HG03571 (cell line): ENCODE results near the gene SUSD3.
"Not testable (repeated sequence)": the region's sequence is repeated elsewhere in the genome, so short reads cannot be mapped to it uniquely, and the experiment has no call there.

ENCODE experiments used
- ATAC-seq: cut with Tn5 transposase; IDR thresholded peaks from one replicate; pipeline ENCODE4 v1.9.1; 2021; ENCODE audit not compliant: unreplicated experiment

The SUSD3 gene

DNA sequence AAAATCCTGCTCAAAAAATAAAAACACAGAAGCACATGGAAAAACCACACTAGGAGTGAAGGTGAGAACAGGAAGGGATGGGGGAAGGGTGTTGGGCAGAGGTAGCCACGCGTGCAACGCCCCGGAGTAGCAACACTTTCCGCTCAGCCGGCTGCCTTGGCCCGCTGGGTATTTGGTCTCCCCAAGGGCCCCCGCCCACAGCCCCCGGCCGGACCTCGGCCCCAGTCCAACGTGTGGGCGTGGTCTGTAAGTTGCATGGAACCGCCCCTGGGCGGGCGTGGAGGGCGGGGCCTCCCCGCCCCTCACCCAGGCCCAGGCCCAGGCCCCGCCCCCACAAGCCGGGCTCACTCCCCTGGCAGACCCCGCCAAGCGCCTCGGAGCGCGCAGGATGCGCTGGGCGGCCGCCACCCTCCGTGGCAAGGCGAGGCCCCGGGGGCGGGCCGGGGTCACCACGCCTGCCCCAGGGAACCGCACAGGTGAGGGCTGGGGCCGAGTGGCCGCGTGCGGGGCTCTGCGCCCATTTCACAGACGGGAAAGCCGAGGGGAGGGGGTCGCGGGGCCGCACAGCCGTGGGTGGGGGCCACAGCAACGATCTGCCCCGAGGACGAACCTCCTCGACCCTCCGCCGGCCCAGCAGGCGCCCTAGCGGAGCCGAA lies at the start of gene SUSD3:
SUSD3 (plus strand) TSS at position 347 of the 656 bp plus-strand sequence; CDS start at position 389, 42 bp downstream.
- ATAC-seq, result peak; percentile 37

DNA sequence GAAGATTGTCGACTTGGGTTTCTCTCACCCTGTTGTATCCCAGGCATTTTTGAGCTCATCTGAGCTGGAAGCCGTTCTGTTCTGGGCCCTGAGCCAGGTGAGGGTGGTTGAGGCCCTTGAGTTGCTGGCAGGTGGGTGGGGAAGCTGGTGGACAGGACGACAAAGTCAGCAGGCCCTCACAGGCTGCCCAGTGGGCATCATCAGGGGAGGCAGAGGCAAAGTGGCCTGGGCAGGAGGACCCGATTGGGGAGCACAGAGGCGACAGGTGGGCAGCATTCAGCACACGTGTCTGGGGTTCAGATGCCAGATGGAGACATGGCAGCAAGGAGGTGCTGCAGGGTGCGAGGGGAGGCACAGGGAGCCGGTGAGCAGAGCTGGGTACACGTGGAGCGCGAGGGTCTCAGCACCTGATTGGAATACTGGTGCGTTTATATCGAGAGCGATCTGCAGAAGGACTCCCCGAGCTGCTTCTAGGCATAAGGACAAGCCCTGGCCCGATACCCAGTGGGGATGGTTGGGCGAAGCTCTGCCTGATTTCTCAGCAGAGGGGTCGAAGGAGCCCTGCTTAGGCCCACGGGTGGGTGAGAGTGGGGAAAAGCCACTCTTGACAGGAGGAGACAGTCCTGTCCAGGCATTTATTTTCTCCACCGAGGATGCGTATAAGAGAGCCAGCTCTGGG lies 49.0 kb upstream of the SUSD3 start:
- no peak for ATAC-seq

DNA sequence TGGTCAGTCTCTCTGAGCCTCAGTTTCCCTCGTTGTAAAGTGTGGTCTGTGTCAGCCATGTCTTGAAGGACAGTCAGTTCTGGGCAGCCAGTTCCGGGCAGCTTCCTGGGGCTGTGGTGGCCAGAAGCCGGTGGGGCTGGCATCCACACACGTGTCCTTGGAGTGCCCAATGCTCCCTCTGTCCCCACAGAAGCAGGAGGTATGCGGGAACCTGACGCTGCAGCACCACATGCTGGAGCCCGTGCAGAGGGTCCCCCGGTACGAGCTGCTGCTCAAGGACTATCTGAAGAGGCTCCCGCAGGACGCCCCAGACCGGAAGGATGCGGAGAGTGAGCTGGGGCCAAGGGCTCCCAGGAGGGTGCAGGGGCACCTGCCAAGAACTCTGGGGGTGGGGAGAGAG lies 48.4 kb upstream of the SUSD3 start:
- no peak for ATAC-seq

DNA sequence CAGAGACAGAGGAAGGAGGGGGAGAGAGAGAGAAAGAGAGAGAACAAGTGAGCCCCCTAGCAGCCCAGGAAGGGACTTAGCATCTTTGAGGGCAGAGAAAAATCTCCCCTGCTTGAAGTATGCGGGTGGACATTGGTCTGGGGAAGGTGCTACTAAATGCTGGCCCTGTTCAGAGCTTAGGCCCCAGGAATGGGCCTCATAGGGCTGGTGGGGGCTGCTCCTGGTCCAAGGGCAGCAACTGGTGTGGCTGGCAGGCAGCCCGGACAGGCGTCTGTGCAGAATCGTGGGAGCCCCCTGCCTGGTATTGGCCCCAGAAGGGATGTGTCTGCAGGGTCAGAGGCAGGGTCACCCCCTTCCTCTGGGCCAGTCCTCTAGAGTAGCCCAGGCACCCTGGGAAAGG lies 47.8 kb upstream of the SUSD3 start:
- no peak for ATAC-seq

DNA sequence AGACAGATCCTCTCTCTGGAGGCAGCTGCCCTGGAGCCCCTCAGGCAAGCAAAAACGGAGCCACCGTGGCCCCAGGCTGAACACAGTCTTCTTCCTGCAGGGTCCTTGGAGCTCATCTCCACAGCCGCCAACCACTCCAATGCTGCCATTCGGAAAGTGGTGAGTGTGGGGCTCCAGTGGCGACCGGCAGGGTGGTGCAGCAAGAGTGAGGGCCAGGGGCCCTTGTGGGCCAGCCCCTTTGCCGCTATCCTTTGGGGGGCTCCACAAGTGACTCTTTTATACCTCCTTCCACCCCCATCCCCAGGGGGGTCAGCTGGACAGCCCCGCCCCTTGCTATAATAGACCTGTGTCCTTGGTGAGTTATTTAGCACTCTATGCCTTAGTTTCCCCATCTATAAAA lies 47.4 kb upstream of the SUSD3 start:
- ATAC-seq, result no peak

DNA sequence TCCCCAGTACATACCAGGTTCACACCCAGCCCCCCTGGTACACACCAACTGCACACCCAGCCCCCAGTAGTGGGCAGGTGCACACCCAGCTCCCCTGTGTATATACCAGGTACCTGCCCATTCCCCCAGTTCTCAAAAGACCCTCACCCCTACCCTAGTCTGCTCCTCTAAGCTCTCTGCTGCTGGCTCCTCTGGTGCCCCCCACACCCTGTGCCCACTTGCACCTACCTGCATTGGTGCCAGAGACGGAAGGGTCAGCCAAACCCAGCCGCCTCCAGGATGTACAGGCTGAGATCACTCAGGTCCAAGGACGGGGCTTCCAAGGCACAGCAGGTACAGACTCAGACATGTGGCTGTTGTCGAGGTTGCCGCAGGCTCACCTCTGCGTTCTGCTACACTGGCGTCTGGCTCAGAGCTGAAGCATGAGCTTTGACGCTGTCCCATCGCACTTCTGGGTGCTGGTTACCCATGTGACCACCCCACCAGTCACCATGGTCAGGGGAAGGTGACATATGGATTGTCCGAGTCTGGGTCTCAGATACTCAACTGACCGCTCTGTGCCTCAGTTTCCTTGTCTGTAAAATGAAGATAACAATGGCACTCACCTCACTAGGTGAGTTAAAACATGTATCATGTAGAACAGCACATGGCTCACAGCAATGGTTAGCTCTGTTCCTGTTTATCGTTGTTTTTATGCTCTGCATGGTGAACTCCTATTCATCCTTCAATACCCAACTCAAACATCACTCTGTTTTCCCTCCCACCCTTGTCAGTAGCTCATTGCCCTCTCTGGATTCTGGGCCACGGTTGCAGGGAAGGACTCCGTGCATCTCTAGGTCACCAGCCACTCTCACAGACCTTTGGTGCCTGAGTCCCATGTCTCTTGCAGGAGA lies 45.3 kb upstream of the SUSD3 start:
- ATAC-seq, result no peak

DNA sequence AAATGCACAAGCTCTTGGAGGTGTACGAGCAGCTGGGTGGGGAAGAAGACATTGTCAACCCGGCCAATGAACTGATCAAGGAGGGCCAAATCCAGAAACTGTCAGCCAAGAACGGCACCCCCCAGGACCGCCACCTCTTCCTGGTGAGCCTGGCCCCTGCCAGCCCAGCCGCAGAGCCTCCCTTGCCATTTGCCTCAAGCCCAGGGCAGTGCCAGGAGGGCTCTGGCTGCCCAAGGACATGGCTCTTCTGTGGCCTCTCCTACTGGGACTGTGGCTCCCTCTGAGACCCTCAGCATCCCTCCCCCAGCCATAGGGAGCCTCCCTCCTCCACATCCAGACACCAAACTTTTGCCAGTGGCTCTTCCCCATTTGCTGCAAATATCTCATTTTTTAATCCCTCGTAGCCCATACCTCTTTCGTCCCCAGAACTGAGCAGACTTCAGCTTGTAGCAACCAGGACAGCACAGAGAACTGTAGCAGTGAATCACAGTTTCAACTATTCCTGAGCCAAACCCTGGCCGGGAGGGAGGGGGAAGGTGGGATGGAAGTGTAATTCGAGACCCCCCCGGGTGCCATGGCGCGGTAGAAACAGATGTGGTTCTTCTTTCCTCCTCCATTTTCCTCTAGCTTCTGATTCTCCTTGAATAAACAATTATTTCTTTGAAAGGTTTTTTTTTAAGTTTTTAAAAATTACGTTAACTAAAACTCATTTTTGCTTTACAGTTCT lies 44.5 kb upstream of the SUSD3 start:
- ATAC-seq, result no peak

DNA sequence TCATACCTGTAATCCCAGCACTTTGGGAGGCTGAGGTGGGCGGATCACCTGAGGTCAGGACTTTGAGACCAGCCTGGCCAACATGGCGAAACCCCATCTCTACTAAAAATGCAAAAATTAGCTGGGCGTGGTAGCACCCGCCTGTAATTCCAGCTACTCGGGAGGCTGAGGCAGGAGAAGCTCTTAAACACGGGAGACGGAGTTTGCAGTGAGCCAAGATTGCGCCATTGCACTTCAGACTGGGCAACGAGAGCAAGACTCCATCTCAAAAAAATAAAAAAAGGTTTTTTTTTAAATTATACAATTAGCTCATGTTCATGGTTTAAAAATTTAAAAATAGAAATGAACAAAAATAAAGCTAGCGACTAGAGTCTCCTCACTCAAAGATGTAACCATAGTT lies 43.3 kb upstream of the SUSD3 start:
- ATAC-seq, result not testable (repeated sequence)

DNA sequence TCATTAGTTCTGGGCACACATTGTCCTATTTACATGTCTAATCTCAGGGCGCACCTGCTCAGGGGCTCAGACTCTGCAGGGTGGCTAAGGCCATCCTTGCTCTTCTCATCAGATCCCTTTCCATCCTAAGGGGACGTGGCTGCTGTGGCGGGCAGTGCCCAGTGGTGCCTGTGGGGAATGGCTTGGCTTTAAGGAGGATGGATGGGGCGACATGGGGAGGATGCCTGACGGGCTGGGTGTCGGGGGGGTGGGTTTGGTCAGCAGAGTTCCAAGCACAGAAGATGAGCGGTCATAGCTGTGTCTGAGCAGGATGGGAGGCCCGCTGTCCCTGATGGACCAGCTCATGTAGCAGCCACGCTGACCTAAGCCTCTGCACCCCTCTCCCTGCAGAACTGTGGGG lies 40.9 kb upstream of the SUSD3 start:
- ATAC-seq, result no peak

DNA sequence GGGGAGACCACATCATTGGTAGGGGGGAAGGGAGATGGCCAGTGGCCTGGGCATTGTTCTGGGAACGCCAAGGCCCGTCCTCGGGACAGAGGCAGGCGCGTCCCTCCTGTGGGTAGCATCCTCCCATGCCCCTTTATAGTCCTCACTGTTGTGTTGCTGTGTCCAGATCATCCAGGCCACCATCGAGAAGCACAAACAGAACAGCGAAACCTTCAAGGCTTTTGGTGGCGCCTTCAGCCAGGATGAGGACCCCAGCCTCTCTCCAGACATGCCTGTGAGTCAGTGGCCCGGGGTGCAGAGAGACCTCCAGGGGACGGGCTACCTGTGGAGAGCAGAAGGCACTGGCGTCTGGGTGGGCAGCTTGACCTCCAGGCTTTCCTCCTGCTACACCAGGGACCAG lies 38.4 kb upstream of the SUSD3 start:
- ATAC-seq, result no peak

DNA sequence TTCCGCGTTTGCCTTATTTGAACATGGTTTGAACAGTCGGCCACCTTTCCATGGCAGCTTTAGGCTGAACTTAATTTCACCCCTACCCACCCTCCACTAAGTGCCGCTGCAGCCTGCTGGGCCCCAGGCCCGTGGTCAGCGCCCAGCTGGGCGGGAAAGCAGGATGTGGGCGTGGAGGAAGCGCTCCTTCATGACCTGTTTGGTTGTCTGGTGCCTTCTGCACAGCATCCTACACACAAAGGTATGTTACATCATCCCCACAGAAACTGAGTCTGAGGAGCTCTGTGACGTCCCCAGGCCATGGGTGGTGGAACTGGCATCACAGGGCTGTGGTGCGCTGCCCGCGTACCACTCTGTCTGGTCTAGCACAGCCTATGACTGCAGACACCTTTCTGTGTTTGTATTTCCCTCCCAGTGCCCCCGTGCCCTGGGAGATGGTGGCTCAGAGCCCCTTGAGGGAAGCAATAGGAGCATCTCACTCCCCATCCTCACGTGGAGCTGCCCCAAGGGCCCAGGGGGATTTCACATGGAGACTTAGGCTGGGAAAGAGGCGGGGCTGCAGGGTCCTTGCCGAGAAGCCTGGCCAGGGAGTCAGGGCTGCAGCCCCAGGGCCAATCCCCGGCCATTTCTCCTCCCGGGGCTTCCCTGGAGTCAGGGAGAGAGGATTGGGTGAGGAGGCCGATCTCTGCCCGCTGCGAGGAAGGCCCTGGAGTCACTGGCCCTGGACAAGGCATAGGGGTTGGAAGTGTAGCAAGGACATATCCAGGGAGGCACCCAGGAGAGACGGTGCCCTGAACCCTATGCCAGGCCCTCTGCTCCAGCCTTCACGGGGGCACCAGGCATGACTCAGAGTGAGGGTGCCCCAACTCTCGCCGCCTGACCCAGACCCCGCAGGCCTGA lies 37.5 kb upstream of the SUSD3 start:
- ATAC-seq, result no peak

DNA sequence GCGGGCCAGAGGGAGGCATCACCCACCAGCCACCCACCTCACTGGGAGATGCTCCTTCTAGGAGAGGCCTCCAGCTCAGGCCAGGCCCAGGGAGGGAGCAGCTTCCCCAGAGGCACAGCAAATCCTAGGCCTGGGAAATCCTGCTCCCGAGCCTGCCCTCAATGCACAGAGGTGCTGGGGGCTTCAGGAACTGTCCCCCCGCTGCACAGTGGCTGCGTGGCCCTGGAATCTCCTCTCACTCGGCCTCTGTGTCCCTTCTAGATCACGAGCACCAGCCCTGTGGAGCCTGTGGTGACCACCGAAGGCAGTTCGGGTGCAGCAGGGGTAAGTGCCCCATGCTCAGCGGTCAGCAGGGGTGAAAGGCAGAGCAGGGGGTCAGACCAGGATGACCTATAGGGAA lies 36.4 kb upstream of the SUSD3 start:
- ATAC-seq, result no peak

DNA sequence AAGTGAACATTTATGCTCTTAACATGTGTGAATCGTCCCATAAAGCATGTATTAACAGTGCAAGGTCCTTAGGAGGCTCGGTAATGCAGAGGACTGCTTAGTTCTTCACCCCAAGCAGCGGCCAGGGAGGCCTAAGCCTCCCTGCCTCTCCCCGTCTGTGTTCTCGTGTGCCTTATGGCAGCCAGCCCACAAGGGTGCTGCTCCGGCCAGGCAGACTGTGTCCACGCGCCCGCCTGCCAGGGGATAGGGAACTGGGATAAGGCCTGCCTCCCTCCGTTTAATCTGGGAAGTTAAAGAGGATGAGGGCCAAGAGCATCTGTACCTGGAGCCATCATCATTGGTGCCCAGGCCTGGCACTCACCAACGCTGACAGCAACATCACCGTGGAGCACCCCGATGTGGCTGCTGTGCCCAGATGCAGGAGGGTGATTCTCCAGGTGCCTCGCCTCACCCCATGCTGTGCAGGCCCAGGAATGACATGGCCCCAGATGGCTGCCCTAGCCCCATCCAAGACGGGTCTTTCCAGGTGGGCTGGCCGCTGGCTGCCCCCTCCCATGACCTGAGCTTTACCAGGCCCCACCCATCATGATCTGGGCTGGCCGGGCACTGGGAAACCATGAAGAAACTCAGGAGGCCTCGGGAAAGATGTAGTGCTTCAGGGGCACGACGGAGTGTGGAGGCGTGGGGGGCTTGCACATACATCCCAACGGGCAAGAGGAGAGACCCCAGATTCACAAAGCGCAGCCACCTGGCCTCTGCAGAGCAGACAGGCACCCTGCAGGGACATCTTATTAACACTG lies 35.6 kb upstream of the SUSD3 start:
- no peak for ATAC-seq

DNA sequence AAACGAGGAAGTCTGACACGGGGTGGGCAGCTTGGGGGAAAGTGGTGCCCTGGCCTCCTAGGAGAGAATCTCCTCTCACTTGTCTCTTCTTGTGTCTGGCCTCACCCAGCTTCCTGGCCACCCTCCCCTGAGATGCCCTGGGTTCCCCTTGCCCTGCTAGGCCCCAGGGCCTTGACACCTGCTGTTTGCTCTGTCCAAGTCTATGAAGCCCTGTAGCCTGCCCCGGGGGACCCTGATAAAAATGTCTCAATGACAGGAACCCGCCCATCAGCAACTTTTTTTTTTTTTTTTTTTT lies 35.0 kb upstream of the SUSD3 start:
- ATAC-seq, result no peak

DNA sequence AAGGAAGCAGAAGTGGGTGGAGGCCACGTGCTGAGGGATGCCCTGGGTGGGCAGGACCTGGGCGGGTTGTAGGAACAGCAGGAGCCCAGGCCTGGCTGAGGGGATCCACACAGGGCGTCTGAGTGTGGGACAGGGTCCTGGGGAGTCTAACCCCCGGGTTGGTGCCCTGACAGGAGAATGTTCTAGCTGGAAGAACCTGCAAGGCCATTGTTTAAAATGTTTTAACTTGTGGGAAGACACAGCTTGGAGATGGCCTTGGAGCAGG lies 33.9 kb upstream of the SUSD3 start:
- no peak for ATAC-seq

DNA sequence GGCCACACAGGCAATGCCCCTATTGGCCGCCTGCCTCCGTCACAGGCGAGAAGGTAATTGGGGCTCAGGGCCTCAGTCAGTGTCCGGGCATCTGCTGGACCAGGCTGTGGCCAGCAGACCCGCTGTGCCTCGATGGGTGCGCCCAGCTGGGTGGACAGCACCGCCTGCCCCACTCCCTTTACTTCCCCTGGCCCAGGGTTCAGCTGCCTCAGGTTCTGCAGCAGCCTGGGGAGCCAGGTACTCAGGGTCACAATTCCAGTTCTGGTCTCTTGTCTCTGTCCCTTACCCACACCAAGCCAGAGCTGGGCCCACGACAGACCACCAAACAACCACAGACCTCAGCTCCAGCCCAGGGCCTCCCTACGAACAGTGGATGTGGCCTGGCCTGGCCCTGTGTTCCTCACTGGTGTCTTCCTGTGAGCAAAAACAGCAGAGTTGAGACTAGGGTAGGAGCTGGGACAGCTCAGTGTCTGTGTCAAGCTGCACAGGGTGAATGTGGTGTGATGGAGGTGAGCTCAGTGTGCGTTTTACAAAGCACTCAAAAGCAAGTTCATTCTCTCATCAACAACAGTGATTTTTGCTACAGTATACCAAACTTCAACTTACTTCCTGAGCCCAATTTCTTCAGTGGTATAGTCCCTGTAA lies 33.4 kb upstream of the SUSD3 start:
- ATAC-seq, result no peak

DNA sequence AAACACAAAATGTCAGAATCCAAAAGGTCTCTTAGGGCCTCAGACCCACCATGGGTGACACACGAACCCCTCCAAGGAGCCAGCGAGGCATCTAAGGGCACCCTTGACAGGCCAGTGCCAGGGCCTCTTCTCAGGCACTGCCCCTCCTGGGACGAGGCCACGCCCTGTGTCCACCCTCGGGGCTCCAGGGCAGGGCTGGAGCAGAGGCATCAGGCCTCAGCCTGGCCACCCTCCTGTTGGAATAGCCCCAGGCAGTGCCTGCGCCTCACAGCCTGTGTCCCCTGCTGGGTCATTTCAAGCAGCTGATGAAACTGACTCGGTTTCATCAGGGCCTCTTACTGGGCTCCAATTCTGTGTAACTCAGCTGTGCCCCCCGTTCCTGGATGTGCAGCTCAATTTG lies 32.8 kb upstream of the SUSD3 start:
- ATAC-seq, result no peak

DNA sequence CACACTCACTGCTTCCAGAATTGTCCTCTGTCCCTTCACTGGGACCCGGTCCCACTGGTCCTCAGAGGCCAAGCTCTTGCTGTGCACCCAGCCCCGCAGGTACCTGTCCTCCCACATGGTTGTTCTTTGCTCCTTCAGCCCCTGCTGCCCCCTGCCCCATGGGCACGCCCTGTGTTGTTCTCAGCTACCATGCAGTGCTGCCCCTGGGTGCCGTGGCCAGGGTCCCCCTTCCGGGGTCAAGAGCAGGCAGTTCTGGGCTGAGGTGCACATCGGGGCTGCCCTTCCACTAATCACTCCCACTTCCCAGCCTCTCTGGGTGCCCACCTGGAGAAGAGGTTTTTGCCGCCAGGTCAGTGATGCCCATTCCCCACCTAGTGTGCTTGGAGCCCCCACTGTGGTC lies 31.9 kb upstream of the SUSD3 start:
- no peak for ATAC-seq

DNA sequence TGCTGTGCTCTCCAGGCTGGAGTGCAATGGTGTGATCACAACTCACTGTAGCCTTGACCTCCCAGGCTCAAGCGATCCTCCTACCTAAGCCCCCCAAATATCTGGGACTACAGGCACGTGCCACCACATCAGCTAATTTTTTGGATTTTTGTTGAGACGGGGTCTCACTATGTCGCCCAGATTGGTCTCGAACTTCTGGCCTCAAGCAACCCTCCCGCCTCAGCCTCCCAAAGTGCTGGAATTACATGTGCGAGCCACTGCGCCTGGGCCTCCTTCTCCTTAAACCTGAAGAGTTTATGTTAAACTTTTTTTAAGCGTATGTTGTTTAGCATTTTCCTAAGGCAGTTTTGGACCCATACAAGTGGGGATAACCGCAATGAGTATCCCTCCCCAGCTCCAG lies 30.8 kb upstream of the SUSD3 start:
- ATAC-seq, result no peak
